Pancreas (tissue), 10 donors: ENCODE data around the gene TNFSF10. TPM values are rescaled to one million over a fixed set of nuclear protein-coding genes. Genes with fewer than 3 reads are reported as not detected.

Experiments used
- ATAC-seq, 4 donors: fragments of 200-7000 bp; cut with Tn5 transposase; one replicate each; pipeline versions ENCODE4 v1.8.0 to v1.9.1; 2020; ENCODE audit warnings: mild to moderate bottlenecking in 4 of 4, moderate library complexity in 4 of 4
- DNase-seq, 6 donors: peaks; one replicate each; pipeline ENCODE4 v3.0.0-alpha.2; 2020
- FAIRE-seq: peaks from 2 replicates; lab custom pipeline; 2012; peaks lifted over from hg19 to GRCh38; lab: Jason Lieb, UNC
- H3K27ac ChIP-seq, 4 donors: fragments of 200-600 bp; sonication (generic); 1 replicate in 3 of 4; 2 replicates in 1 of 4; pipeline versions ENCODE4 v1.5.0 to v1.8.0; 2020
- H3K27me3 ChIP-seq, 4 donors: fragments of 200-600 bp; one replicate each; pipeline ENCODE4 v1.8.0; 2021
- H3K36me3 ChIP-seq, 3 donors: fragments of 200-600 bp; sonication (generic) in 1 of 3; one replicate each; pipeline versions ENCODE4 v1.5.0 to v1.8.0; 2020 to 2021
- H3K4me1 ChIP-seq, 3 donors: fragments of 200-600 bp; one replicate each; pipeline ENCODE4 v1.8.0; 2021
- H3K4me3 ChIP-seq, 4 donors: fragments of 200-600 bp; sonication (generic) in 2 of 4; one replicate each; pipeline versions ENCODE4 v1.5.0 to v1.8.0; 2020 to 2021
- H3K9me3 ChIP-seq, 4 donors: fragments of 200-600 bp; one replicate each; pipeline ENCODE4 v1.8.0; 2021
- CTCF ChIP-seq, 4 donors: fragments of 200-600 bp; sonication (generic) in 3 of 4; IDR thresholded peaks; one replicate each; pipeline versions ENCODE4 v1.5.0 to v1.8.0; 2021; ENCODE audit warnings: antibody characterized with exemption in 4 of 4
- WGBS, 2 donors: extraction: QIAGEN DNeasy Blood & Tissue Kit; methylation state at CpG; one replicate each; pipeline ENCODE4 v1.1.7; 2013; 5-methylcytosine and 5-hydroxymethylcytosine counted together
- intact Hi-C, 3 donors: fragments of 100-400 bp; cut with DNase I; formaldehyde crosslinking; loops; one replicate each; pipeline versions ENCODE4 v1.11.1 to v1.14.2; 2022
- polyA plus RNA-seq, 2 donors: library from polyadenylated mRNA; stranded (reverse); fragments of 200-250 nt; gene quantifications; one replicate each; pipeline ENCODE4 v1.2.3, GENCODE V29; 2013
- total RNA-seq, 6 donors: library from RNA; stranded (reverse); fragmentation: NEBNext Ultra II Directional in 4 of 6; extraction: Animal tissue kit (Norgen Biotek cat#: 25700) in 4 of 6; gene quantifications; one replicate each; pipeline versions ENCODE4 v1.2.1 to v1.2.4, GENCODE V29; 2021 to 2023
- donor health status: healthy with polysubstance abuse.
- donor health status: DM: no; HTN: no; CAD: no; lungs with moderate emphysema.
- donor health status: DM: no; HTN: no; CAD: no.
- donor health status: control.
- donor health status: control.
- donor health status: Bipolar disorder and iron deficiency.
- donor health status: DM: yes; HTN: yes; CAD: no.
- donor health status: DM: no; HTN: no; CAD: no.
- donor health status: DM: no; HTN: no; CAD: no.
- donor health status: DM: yes; HTN: yes; CAD: no.

TNFSF10 gene
- total and polyA plus RNA-seq, 8 donors, result 2.6 to 46.4 (median 15.5) TPM

DNA sequence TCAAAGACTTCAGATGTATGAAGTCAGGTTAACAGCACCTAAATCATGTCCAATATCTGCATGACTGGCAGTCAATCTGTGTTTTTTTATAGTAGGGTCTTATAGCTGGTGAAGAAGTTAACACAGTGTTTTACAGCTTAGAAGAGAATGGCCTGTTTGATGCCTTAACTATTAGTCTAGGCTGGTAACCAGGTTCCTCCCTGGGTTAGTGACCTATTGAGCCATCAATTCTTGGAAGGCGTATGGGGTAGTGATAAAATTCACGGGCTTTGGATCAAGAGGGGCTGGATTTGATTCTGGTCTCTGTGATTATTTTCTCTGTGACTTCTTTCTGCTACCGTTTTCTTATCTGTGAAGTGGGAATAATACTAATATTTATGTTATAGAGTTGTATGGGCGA lies 16.0 kb upstream of the TNFSF10 start:
- DNase-seq, result no peak
- H3K4me1 ChIP-seq, result peaks cover 0 to 3% (median 0%) of the 10 kb centered on the region in 3 donors
- intact Hi-C loops, result no loop called here
- H3K36me3 ChIP-seq, result no peaks in the 10 kb centered on the region
- TF ChIP-seq CTCF (IDR thresholded peaks at IDR 0.05), result no peak
- no peak for ATAC-seq
- H3K27me3 ChIP-seq, result no peaks in the 10 kb centered on the region
- H3K4me3 ChIP-seq, result no peak overlapping the region
- no peak overlapping the region for H3K27ac ChIP-seq
- no peak for FAIRE-seq
- 81% methylated on average over 4 of the region's 4 CpGs for WGBS, 2 donors
- no peaks in the 10 kb centered on the region for H3K9me3 ChIP-seq

GRCh38 chr3:172538368-172539151 lies 15.3 kb upstream of the TNFSF10 start:
- Histone ChIP-seq H3K27ac (no peak overlapping the region), H3K27me3 (no peaks in the 10 kb centered on the region), H3K4me1 (peaks cover 0 to 3% (median 0%) of the 10 kb centered on the region in 3 donors), H3K9me3 (no peaks in the 10 kb centered on the region), H3K4me3 (no peak overlapping the region), H3K36me3 (no peaks in the 10 kb centered on the region)
- DNase-seq, result no peak
- intact Hi-C loops, result no loop called here
- no peak for TF ChIP-seq CTCF (IDR thresholded peaks at IDR 0.05)
- ATAC-seq, result no peak
- no peak for FAIRE-seq
- WGBS, 2 donors, result 86 to 91% methylated on average over 3 of the region's 3 CpGs

- ATAC-seq, result no peak
- H3K4me3 ChIP-seq, result no peak overlapping the region
- no peaks in the 10 kb centered on the region for H3K9me3 ChIP-seq
- intact Hi-C loops, result no loop called here
- FAIRE-seq, result no peak
- H3K4me1 ChIP-seq, result peaks cover 0 to 3% (median 0%) of the 10 kb centered on the region in 3 donors
- DNase-seq, result no peak
- 58 to 61% methylated on average over 3 of the region's 3 CpGs for WGBS, 2 donors
- no peaks in the 10 kb centered on the region for H3K27me3 ChIP-seq
- no peaks in the 10 kb centered on the region for H3K36me3 ChIP-seq
- TF ChIP-seq CTCF (IDR thresholded peaks at IDR 0.05), result no peak
- H3K27ac ChIP-seq, result no peak overlapping the region
These were observed 14.4 kb upstream of the TNFSF10 start for GRCh38 chr3:172537507-172538158.

- TF ChIP-seq CTCF (IDR thresholded peaks at IDR 0.05), result no peak
- Histone ChIP-seq H3K9me3 (no peaks in the 10 kb centered on the region), H3K27me3 (no peaks in the 10 kb centered on the region), H3K4me1 (peaks cover 0 to 3% (median 0%) of the 10 kb centered on the region in 3 donors), H3K27ac (no peak overlapping the region), H3K36me3 (no peaks in the 10 kb centered on the region), H3K4me3 (no peak overlapping the region)
- FAIRE-seq (no peak), ATAC-seq (peak in 2 of 4 donors; percentile 12 to 22), DNase-seq (no peak)
- intact Hi-C loops, result no loop called here
- WGBS, 2 donors, result 72 to 81% methylated on average over 5 of the region's 5 CpGs
These were observed 13.8 kb upstream of the TNFSF10 start for GRCh38 chr3:172536993-172537419.
